HG03175 (cell line): ENCODE measurements around the gene PTPRD.

ENCODE experiments used
- ATAC-seq: cut with Tn5 transposase; IDR thresholded peaks from one replicate; pipeline ENCODE4 v1.9.1; 2021; ENCODE audit warnings: mild to moderate bottlenecking, moderate library complexity; ENCODE audit not compliant: unreplicated experiment

The PTPRD gene

GRCh38 chr9:8265281-8265680 is 2347.5 kb downstream of the PTPRD start:
- ATAC-seq: no peak
